ENCODE measurements around the gene USP31. TPM values are rescaled to one million over a fixed set of nuclear protein-coding genes. Genes with fewer than 3 reads are reported as not detected.

The USP31 gene
- total RNA-seq, 1 donor from 2014 or later: 32.2 TPM

DNA sequence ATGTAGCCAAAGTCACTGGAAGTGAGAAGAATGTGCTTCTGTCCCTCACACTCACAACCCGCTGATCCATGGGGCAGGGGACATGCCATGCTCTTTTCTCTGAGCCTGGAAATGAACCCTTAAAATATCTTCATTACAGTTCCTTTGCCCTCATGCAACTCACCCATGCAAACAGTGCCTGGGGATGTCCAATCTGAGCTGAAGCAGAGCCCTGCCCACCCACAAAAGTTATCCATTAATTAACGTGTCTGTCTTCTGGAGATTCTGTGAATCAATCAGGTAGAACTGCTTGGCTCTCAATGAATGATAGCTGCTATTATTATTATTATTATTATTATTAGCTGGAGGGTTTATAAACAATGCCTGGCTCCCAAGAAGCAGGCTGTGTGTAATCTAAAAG, 133.7 kb downstream of the USP31 start:
- DNase-seq (ENCODE audit: extremely low spot score in 2 of 2): no peak

DNA sequence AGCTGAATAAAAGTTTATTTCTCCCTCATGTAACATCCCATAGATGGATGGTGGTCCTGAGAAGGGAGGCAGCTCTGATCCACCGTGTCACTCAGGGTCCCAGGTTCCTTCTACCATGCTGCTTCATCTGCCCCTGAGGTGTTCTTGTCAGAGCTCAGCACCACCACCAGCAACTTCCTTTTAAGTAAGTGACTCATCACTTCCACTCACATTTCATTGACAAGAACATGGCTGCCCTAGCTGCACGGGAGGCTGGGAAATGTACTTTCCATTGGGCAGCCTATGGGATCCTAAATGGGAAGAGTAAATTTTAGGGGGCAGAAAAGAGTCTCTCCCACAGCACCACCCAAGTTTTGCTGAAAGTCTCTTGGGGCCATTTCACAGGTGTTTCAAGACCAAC, 134.7 kb downstream of the USP31 start:
- intact Hi-C loops (cut with DNase I): no loop called here
- H3K27me3 ChIP-seq: no peaks in the 10 kb centered on the region
- no peak for DNase-seq (ENCODE audit: extremely low spot score in 2 of 2)
- TF ChIP-seq POLR2AphosphoS5 (IDR thresholded peaks at IDR 0.05; ENCODE audit: insufficient read depth in 1 of 2, low read depth in 1 of 2) (no peak), CTCF (IDR thresholded peaks at IDR 0.05) (no peak), POLR2A (IDR thresholded peaks at IDR 0.05) (no peak)
- H3K27ac ChIP-seq: no peak overlapping the region
- no peaks in the 10 kb centered on the region for H3K9me3 ChIP-seq
- no peaks in the 10 kb centered on the region for H3K36me3 ChIP-seq
- no peaks in the 10 kb centered on the region for H3K4me1 ChIP-seq
- no peak overlapping the region for H3K4me3 ChIP-seq

More for the DNA sequence above, 133.7 kb downstream of the USP31 start:
- TF ChIP-seq POLR2AphosphoS5 (IDR thresholded peaks at IDR 0.05; ENCODE audit: insufficient read depth in 1 of 2, low read depth in 1 of 2): no peak
- TF ChIP-seq CTCF (IDR thresholded peaks at IDR 0.05): no peak
- no peak for TF ChIP-seq POLR2A (IDR thresholded peaks at IDR 0.05)
- Histone ChIP-seq H3K4me1 (no peaks in the 10 kb centered on the region), H3K27me3 (no peaks in the 10 kb centered on the region), H3K36me3 (no peaks in the 10 kb centered on the region), H3K4me3 (no peak overlapping the region), H3K27ac (no peak overlapping the region), H3K9me3 (no peaks in the 10 kb centered on the region)
- intact Hi-C loops (cut with DNase I): no loop called here

Other genes starting within 250 kb of the USP31 start
- gene SCNN1G, start 33.3 kb upstream of the USP31 start, total RNA-seq: 26.5 TPM
- 76.9 TPM for gene SCNN1B, start 152.8 kb upstream of the USP31 start, total RNA-seq

All from vagina (tissue), 2 donors.